DOHH2 (cell line): Measurements from ENCODE around the gene RMC1.

ENCODE experiments used
- H3F3A ChIP-seq: fragments of 200-600 bp; sonication (generic), shearing (Covaris generic); 2 replicates; pipeline ENCODE4 v1.6.0; 2016; ENCODE audit warnings: antibody characterized with exemption, mild to moderate bottlenecking; ENCODE audit not compliant: control insufficient read depth, insufficient read depth
- H3K27ac ChIP-seq: fragments of 200-600 bp; sonication (generic); 2 replicates; pipeline ENCODE4 v1.5.1; 2014; ENCODE audit warnings: low read depth, mild to moderate bottlenecking, low read length, moderate library complexity
- H3K27me3 ChIP-seq: fragments of 200-600 bp; sonication (generic); 2 replicates; pipeline ENCODE4 v1.6.1; 2014; ENCODE audit warnings: mild to moderate bottlenecking, low read length, mixed read lengths; ENCODE audit not compliant: control insufficient read depth
- H3K36me3 ChIP-seq: fragments of 200-600 bp; sonication (generic); 2 replicates; pipeline ENCODE4 v1.6.1; 2014; ENCODE audit warnings: mild to moderate bottlenecking, low read length, moderate library complexity, mixed read lengths; ENCODE audit not compliant: control insufficient read depth
- H3K4me1 ChIP-seq: fragments of 200-600 bp; sonication (generic); 2 replicates; pipeline ENCODE4 v1.6.1; 2014; ENCODE audit warnings: mild to moderate bottlenecking, low read length, mixed read lengths; ENCODE audit not compliant: control insufficient read depth
- H3K4me2 ChIP-seq: fragments of 200-600 bp; sonication (generic); 2 replicates; pipeline ENCODE4 v1.6.0; 2014; ENCODE audit warnings: mild to moderate bottlenecking, low read length, moderate library complexity
- H3K4me3 ChIP-seq: fragments of 200-600 bp; sonication (generic); 2 replicates; pipeline ENCODE4 v1.5.1; 2014; ENCODE audit warnings: mild to moderate bottlenecking, low read length, mixed read lengths
- H3K79me2 ChIP-seq: fragments of 200-600 bp; sonication (generic); 2 replicates; pipeline ENCODE4 v1.6.1; 2014; ENCODE audit warnings: mild to moderate bottlenecking, low read length, mixed read lengths; ENCODE audit not compliant: control insufficient read depth
- H3K9me2 ChIP-seq: fragments of 200-600 bp; sonication (generic); replicated peaks from 2 replicates; pipeline ENCODE4 v1.6.1; 2014; ENCODE audit warnings: mild to moderate bottlenecking, low read length, mixed read lengths; ENCODE audit not compliant: control insufficient read depth
- H3K9me3 ChIP-seq: fragments of 200-600 bp; sonication (generic); 2 replicates; pipeline ENCODE4 v1.6.1; 2014; ENCODE audit warnings: antibody characterized with exemption, low read length, mixed read lengths; ENCODE audit not compliant: control insufficient read depth, insufficient read depth
- H4K20me1 ChIP-seq: fragments of 200-600 bp; sonication (generic); 2 replicates; pipeline ENCODE4 v1.6.0; 2014; ENCODE audit warnings: low read depth, mild to moderate bottlenecking, antibody characterized with exemption, low read length, moderate library complexity; ENCODE audit not compliant: control insufficient read depth, insufficient read depth
- CTCF ChIP-seq: fragments of 200-600 bp; sonication (generic); IDR thresholded peaks from one replicate; pipeline ENCODE4 v1.5.1; 2014; ENCODE audit warnings: antibody characterized with exemption, mild to moderate bottlenecking, low read depth, low read length; ENCODE audit not compliant: poor library complexity, severe bottlenecking
- EZH2phosphoT487 ChIP-seq: fragments of 200-600 bp; sonication (generic); IDR thresholded peaks from 2 replicates; pipeline ENCODE4 v1.6.1; 2017; ENCODE audit warnings: borderline replicate concordance, mild to moderate bottlenecking, antibody characterized with exemption, low read length, moderate library complexity, mixed read lengths

RMC1 gene

GRCh38 chr18:23580677-23581367 lies 77.5 kb downstream of the RMC1 start:
- Histone ChIP-seq H4K20me1 (no peaks in the 10 kb centered on the region; the same call in 1 of the 2 replicates), H3K79me2 (peaks cover 73% of the 10 kb centered on the region), H3K36me3 (peaks cover 18% of the 10 kb centered on the region), H3F3A (no peaks in the 10 kb centered on the region), H3K27me3 (no peaks in the 10 kb centered on the region), H3K27ac (no peak overlapping the region), H3K4me1 (peaks cover 27% of the 10 kb centered on the region), H3K4me2 (no peak overlapping the region), H3K9me2 (no peaks in the 10 kb centered on the region), H3K9me3 (no peaks in the 10 kb centered on the region), H3K4me3 (no peak overlapping the region)
- TF ChIP-seq CTCF (no peak), EZH2phosphoT487 (no peak)
